HG03520 (cell line): ENCODE data around the gene SYT7.

Experiments used
- ATAC-seq: cut with Tn5 transposase; IDR thresholded peaks from one replicate; pipeline ENCODE4 v1.9.1; 2021; ENCODE audit warnings: mild to moderate bottlenecking, moderate library complexity; ENCODE audit not compliant: unreplicated experiment

The SYT7 gene

GRCh38 chr11:61539831-61540357 is 41.0 kb downstream of the SYT7 start:
- ATAC-seq = no peak

DNA sequence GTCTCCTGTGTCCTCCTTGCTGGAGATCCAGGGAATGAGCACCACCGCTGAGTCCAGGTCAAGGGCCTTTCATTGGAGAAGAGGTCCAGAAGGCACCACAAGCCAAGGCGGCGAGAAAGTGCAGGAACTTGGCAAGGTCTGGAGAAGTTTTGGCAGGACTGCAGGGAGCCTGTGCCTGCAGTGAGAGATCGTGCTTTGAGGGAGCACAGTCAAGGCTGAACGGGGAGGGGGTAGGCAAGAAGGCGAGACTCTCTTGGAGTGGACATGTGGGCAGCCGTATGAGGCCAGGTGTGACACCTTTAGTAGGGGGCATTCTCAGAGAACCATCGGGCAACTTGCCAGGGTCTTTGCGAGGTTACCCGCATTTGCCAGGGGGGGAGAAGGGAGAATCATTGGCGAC is 41.9 kb downstream of the SYT7 start:
- no peak for ATAC-seq

- no peak for ATAC-seq
These were observed 42.3 kb downstream of the SYT7 start for GRCh38 chr11:61538636-61538961.

- no peak for ATAC-seq
These were observed 43.5 kb downstream of the SYT7 start for GRCh38 chr11:61537326-61537725.

DNA sequence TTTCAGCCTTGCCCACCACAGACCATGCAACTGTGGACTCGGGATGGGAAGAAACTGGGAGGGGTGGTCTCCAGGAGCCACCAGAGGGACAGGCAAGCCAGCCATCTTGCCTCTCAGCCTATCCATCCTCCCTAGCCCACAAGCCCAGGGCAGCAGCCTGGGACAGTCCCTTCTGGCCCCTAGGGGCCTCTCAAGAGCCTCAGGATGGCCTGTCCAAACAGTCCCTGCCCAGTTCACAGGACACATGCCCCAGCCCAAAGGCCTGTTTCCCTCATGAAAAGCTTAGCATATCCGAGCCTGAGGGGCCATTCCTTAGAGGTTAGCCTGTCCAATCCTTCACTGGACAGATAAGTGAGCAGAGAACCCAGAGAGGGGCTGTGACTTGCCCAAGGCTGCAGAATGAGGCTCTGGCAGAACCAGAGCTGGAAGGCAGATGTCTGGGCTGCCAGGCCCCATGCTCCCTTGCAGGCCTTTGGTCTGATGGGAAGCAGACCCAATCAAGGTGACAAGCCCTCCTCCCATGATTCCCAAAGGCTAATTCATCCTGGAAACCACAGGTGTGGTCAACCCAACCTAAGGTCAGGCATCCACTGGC is 44.1 kb downstream of the SYT7 start:
- ATAC-seq = no peak

DNA sequence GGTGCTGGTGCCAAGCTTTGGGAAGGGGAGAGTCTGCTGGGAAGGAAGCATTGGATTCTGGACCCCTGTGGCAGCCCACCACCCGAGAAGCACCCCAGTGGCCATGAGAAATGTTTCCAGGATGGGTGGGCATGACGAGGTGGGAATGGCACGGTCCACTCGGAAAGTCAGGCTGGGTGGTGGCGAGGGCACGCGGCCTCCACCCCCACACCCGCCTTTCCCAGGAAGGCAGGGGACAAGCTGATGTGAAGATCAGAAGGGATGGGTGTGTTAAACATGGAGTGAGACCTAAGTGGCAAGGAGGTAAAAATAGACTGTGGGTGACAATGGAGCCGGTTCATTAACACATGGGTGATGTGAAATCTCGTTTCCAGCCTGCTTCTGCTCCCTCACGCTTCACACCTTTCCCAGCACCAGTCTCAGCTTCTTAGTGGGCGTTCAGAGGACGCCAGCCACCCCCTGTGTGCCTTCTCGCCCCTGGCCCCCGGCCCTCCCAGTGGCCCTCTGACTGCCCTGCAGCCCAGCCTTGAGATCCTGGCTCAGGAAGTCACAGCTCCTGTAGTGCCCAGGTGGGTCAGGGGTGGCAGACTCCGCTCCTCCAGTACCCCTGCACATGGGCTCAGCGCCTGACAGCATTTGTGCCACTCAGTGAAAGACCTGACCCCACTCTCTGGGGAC is 44.7 kb downstream of the SYT7 start:
- no peak for ATAC-seq

DNA sequence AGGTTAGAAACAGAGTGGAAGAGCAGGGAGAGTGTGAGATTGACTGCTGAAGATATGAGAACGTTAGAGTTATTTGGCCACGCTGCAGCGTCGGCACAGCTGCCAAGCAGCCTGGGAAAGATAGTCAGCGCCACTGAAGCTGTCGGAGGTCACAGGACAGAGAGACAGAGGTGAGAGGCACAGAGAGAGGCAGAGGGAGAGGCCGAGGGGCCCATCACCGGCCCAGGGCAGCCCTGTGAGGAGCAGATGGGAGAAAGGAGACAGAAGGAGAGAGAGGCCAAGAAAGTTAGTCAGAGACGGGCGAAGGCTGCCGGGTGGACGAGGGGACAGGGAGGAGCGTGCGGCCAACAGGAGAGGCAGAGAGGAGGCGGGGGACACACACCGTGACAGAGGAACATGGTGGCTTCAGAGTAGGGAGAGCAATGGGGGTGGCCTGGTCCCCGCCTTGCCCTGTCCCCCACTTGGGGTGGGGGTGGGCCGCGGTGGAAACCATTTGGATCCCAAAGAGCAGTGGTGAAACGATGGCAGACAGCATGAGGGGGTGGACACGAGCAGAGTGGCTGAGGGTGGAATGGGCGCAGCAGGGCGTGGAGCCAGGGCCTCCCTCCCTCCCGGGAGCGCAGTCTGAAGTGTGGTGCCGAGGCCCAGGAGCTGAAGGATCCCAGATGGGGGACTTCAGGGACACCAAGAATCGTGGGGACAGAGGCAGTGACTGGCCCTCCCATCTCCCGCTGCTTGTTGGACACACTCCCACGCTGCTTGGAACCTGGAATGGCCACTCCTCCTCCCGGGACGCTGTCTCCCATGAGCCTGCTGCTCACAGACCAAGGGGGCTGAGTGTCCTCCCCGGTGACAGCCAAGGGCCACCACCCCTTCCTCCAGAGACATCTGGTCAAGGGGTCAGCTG is 45.7 kb downstream of the SYT7 start:
- no peak for ATAC-seq

DNA sequence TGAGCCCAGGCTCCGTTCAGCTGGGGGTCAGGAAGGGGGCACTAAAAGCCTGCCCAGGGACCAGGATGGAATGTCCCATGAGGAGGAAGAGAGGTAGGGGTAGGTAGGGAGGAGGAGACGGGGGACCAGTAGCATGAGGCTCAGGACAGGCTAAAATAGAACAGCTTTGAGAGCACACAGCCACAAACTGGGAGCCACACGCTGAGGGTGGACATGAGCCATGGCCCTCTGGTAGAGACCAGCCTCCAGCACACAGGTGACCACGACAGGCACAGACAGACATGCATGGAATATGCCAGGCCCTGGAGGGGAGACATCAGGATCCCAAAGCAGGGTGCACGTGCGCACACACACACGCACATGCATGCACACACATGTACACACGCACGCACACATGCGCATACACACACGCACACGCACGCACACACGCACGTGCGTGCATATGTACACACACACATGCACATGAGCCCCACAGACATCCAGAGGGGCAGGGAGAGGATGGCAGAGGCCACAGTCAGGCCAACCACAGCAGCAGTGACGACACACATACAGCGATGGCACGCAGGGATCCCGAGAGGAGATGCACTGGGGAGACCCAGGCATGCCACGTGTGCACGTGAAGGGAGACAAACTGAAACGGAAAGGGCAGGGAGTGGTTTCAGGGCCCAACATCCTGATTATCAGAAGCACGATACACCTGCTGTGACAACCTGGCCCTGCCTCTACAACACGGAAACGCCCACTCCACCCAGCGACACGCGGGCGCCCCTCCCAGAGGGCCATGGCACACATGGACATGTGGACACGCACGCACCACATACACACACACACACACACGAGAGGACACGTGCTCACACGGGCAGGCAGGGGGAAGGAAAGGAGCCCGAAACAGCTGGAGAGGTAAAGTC is 46.6 kb downstream of the SYT7 start:
- ATAC-seq = no peak

DNA sequence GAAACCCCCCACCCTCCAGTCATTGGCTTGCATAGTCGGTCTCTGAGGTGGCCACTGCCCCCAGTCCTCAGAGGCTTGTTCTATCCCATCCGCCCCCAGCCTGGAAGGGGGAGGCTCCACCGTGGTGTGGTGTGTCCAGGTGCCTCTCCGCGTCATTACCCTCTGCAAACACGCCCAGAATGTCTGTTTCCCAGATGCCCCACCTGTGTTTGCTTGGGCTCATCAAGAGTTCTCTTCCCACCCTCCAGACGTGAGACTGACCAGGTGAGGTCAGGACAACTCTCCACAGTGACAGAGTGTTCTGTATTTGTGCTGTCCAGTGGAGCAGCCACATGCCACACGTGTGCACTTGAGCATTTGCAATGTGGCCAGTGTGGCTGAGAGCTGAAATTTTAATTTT is 47.5 kb downstream of the SYT7 start:
- ATAC-seq = no peak

DNA sequence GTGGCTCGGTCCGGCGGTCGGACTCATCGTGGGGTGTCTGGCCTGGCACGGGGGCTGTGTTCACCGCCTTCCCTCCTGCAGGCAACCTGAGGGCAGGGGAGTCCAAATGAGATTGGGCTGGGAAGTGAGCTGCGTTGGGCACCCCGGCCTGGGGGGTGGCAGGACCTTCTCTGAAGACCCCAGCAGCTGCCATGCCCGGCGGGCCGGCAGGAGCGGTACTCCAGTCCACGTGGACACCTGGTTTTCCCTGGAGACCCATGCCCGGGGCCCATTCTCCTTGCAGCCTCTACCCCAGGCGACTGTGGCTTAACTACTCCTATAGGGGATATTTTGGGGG is 47.9 kb downstream of the SYT7 start:
- ATAC-seq = no peak

DNA sequence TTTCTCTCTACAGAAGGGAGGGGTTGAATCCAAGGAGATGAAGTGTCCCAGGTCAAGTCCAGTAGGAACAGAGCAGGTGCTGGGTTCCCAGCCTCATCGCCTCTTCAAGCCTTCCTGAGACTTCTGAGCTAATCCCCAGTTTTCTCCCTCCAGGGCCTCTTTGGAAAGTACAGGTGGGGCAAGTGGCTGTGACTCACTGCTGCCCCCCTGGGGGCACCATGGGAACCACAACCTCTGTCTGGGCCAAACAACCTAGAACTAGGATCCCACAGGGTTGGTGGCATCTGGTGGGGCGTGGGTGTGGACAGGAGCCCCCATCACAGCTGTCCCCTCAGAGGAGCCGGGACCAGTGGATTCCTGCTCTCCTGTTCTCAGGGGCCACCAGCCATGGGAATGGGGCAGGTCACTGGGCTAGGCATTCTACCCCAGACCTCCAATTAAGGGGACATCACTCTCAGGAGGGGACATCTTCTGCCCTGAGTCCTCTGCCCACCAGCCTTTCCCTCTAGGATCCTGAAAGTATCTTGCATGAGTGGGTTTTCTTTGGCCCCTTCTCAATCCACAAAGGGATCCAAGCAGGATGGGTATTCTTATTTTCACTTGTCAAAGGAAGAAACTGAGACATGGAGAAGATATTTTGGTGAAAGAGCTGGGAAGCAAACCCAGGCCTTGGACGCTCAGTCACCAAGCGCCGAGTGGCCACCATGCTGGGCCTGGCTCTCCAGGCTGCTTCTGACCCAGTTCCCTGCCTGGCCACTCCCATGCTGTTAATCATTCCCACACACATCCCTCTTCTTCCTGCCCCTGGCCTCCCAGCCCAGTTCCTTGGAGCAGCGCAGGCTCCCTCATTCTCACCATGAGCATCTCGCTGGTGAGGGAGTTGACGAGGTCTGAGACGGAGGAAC is 48.5 kb downstream of the SYT7 start:
- ATAC-seq = no peak

- no peak for ATAC-seq
These were observed 49.8 kb downstream of the SYT7 start for GRCh38 chr11:61531044-61531443.

- no peak for ATAC-seq
These were observed 51.2 kb downstream of the SYT7 start for GRCh38 chr11:61529537-61530225.

GRCh38 chr11:61528114-61528513 is 52.8 kb downstream of the SYT7 start:
- no peak for ATAC-seq

- no peak for ATAC-seq
These were observed 53.7 kb downstream of the SYT7 start for GRCh38 chr11:61526956-61527731.

DNA sequence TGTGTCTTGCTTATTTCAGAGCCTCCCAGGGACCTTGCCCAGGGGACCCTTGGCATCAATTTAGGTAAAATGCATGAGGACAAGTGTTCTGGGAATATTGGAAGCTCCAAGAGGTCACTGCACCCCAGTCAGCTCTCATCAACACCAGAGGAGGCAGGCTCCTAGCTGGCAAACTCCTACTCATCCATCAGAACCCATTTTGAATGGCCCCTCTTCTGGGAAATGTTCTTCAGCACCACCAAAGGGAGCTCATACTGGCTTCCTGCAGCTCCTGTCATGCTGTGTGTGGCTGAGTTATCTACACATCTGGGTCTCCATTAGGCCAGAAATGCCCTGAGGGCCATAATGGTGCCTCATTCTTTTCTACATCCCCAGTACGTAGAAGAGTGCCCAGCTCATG is 54.6 kb downstream of the SYT7 start:
- ATAC-seq = no peak

- no peak for ATAC-seq
These were observed 55.8 kb downstream of the SYT7 start for GRCh38 chr11:61524963-61525587.

DNA sequence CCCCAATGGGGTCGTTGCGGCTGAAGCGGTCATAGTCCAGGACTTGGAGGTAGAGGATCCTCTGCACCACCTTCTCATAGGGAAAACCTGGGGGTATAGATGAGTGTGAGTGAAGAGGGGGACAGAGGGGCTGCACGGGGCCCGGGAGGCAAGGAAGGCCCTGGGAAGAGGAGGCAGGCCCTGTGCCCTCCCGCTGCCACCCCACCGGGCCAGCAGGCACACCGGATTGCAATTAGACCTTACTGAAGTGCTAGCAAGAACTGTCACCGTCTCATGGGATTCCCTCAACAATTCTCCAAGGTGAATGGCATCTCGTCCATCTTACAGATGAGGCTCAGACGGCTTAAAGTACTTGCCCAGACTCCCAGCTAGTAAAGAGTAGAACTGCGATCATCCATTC is 56.4 kb downstream of the SYT7 start:
- no peak for ATAC-seq
